Osteoblast (primary cell): Measurements from ENCODE around the gene TAF3. TPM values are rescaled to one million over a fixed set of nuclear protein-coding genes. Genes with fewer than 3 reads are reported as not detected.

Experiments
- DNase-seq: peaks from one replicate; pipeline ENCODE4 v3.0.0; 2011; ENCODE audit warnings: low spot score, mixed read lengths; ENCODE audit not compliant: insufficient read length; ENCODE audit errors: missing footprints
- H2AFZ ChIP-seq: 2 replicates; pipeline ENCODE4 v1.6.0; 2011; ENCODE audit warnings: mild to moderate bottlenecking, low read length
- H3K27ac ChIP-seq: 2 replicates; pipeline ENCODE4 v1.5.1; 2011; ENCODE audit warnings: mild to moderate bottlenecking, low read depth, low read length, moderate library complexity
- H3K27me3 ChIP-seq: 2 replicates; pipeline ENCODE4 v1.6.0; 2012; ENCODE audit warnings: mild to moderate bottlenecking, control low read depth, inconsistent platforms, low read length, moderate library complexity; ENCODE audit not compliant: insufficient read depth
- H3K36me3 ChIP-seq: 2 replicates; pipeline ENCODE4 v1.5.1; 2011; ENCODE audit warnings: mild to moderate bottlenecking, low read length, control low read depth, moderate library complexity; ENCODE audit not compliant: insufficient read depth
- H3K4me1 ChIP-seq: 2 replicates; pipeline ENCODE4 v1.5.1; 2011; ENCODE audit warnings: mild to moderate bottlenecking, low read length, control low read depth, moderate library complexity; ENCODE audit not compliant: insufficient read depth
- H3K4me2 ChIP-seq: 2 replicates; pipeline ENCODE4 v1.6.0; 2011; ENCODE audit warnings: mild to moderate bottlenecking, low read length; ENCODE audit not compliant: insufficient read depth
- H3K4me3 ChIP-seq: fragments of 200-600 bp; sonication (generic); 3 replicates; pipeline ENCODE4 v1.5.1; 2012; ENCODE audit warnings: mild to moderate bottlenecking, low read length, inconsistent platforms; ENCODE audit not compliant: insufficient read depth
- H3K79me2 ChIP-seq: 2 replicates; pipeline ENCODE4 v1.6.0; 2012; ENCODE audit warnings: mild to moderate bottlenecking, low read length, control low read depth, inconsistent platforms; ENCODE audit not compliant: insufficient read depth
- H3K9me3 ChIP-seq: 2 replicates; pipeline ENCODE4 v1.5.1; 2011; ENCODE audit warnings: low read depth, low read length, control low read depth
- H4K20me1 ChIP-seq: 2 replicates; pipeline ENCODE4 v1.6.0; 2012; ENCODE audit warnings: mild to moderate bottlenecking, low read length, control low read depth; ENCODE audit not compliant: insufficient read depth
- total RNA-seq: library from RNA; depleted of rRNA; stranded (reverse); fragments of >200 nt; gene quantifications from 2 replicates; pipeline ENCODE4 v1.2.3, GENCODE V29; 2012
- TF ChIP-seq, protein P1 (sequence below): IDR thresholded peaks from 2 replicates; pipeline ENCODE4 v1.5.1; 2011; ENCODE audit warnings: mild to moderate bottlenecking, low read depth, low read length, moderate library complexity; ENCODE audit errors: extremely low read depth

TAF3 gene
- total RNA-seq, 1 donor = 2.2 TPM

DNA sequence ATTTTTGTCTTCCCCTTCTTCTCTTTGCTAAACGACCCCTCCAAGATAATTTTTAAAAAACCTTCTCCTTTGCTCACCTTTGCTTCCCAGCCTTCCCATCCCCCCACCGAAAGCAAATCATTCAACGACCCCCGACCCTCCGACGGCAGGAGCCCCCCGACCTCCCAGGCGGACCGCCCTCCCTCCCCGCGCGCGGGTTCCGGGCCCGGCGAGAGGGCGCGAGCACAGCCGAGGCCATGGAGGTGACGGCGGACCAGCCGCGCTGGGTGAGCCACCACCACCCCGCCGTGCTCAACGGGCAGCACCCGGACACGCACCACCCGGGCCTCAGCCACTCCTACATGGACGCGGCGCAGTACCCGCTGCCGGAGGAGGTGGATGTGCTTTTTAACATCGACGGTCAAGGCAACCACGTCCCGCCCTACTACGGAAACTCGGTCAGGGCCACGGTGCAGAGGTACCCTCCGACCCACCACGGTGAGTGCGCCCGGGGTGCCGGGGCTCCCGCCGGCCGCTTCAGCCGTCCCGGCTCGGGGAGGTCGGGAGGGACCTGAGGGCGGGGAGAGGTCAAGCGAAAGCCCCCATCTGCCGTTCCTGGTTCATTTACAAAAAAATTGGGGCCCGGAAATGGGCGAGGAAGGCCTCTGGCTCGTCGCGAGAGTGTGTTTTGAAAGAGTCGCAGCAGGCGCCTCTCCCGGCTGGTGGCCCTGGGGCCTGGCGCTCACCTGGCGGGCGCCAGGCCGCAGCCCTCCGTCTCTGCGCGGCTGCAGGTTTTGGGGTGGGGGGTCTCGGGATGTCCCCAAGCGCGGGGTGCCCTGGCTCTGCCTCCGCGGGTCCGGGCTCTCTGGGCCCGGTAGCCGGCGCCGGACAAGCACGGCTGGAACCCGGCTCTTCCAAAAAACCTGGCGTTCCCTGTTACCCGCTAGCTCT lies 237.4 kb downstream of the TAF3 start:
- H3K27ac ChIP-seq = no peak overlapping the region
- no peaks in the 10 kb centered on the region for H4K20me1 ChIP-seq
- no peak overlapping the region for H2AFZ ChIP-seq
- H3K4me2 ChIP-seq = no peak overlapping the region
- no peaks in the 10 kb centered on the region for H3K79me2 ChIP-seq
- TF ChIP-seq, protein P1, sequence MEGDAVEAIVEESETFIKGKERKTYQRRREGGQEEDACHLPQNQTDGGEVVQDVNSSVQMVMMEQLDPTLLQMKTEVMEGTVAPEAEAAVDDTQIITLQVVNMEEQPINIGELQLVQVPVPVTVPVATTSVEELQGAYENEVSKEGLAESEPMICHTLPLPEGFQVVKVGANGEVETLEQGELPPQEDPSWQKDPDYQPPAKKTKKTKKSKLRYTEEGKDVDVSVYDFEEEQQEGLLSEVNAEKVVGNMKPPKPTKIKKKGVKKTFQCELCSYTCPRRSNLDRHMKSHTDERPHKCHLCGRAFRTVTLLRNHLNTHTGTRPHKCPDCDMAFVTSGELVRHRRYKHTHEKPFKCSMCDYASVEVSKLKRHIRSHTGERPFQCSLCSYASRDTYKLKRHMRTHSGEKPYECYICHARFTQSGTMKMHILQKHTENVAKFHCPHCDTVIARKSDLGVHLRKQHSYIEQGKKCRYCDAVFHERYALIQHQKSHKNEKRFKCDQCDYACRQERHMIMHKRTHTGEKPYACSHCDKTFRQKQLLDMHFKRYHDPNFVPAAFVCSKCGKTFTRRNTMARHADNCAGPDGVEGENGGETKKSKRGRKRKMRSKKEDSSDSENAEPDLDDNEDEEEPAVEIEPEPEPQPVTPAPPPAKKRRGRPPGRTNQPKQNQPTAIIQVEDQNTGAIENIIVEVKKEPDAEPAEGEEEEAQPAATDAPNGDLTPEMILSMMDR = no peak
- no peaks in the 10 kb centered on the region for H3K36me3 ChIP-seq
- H3K4me1 ChIP-seq = peaks cover 6% of the 10 kb centered on the region
- no peak overlapping the region for H3K4me3 ChIP-seq
- DNase-seq = peak; percentile 83
- H3K9me3 ChIP-seq = no peaks in the 10 kb centered on the region
- H3K27me3 ChIP-seq = peaks cover 72% of the 10 kb centered on the region

DNA sequence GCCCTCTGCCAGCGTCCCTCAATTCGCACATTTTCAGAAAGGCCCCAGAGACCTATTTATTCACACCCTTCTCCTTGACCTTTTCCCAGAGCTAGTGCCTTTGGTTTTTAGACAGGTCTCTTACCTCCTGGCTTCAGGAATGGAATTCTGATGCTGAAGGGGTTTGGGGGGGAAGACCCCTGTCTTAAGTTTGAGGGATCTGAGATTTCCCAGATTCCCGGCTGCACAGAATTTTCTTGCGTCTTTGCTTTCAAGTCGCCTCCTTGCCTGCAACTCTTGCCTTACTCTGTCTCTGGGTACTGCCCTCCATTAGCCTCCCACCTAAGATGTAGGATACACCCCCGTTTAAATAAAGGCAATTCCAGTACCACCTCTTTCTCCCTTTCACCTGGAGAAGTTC lies 238.1 kb downstream of the TAF3 start:
- no peaks in the 10 kb centered on the region for H3K36me3 ChIP-seq
- no peak overlapping the region for H3K4me3 ChIP-seq
- H3K9me3 ChIP-seq = no peaks in the 10 kb centered on the region
- no peak overlapping the region for H3K27ac ChIP-seq
- H3K79me2 ChIP-seq = no peaks in the 10 kb centered on the region
- H3K4me1 ChIP-seq = peaks cover 6% of the 10 kb centered on the region
- no peak overlapping the region for H3K4me2 ChIP-seq
- TF ChIP-seq, protein P1 = no peak
- no peaks in the 10 kb centered on the region for H4K20me1 ChIP-seq
- H3K27me3 ChIP-seq = peaks cover 66% of the 10 kb centered on the region
- no peak overlapping the region for H2AFZ ChIP-seq
- DNase-seq = peak; percentile 82

DNA sequence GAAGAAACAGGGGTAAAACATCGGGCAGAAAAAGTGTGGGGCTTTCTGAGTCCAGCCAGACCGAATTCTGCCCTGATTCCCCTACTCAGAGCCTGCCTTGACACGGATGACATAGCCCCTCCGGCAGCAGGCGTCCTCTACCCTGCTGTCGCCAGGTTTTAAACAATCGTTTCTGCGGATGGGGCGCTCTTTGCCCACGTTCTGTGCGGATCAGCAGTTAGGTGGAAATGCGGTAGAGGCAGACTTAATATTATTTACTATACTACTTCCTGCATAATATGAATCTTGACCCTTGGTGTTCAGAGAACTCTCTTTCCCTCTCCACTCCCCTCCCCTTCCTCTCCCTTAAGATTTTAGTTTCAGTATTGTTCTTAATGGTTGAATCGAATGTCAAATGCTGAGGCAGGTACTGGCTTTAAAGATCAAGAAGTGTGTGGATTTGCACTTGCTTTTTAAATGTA lies 238.6 kb downstream of the TAF3 start:
- peaks cover 61% of the 10 kb centered on the region for H3K27me3 ChIP-seq

More for the DNA sequence above, 238.6 kb downstream of the TAF3 start:
- H3K36me3 ChIP-seq = no peaks in the 10 kb centered on the region
- TF ChIP-seq, protein P1 = no peak
- no peaks in the 10 kb centered on the region for H3K79me2 ChIP-seq
- no peaks in the 10 kb centered on the region for H4K20me1 ChIP-seq
- no peaks in the 10 kb centered on the region for H3K9me3 ChIP-seq
- peaks cover 6% of the 10 kb centered on the region for H3K4me1 ChIP-seq
- H3K4me2 ChIP-seq = no peak overlapping the region
- peak; percentile 75 for DNase-seq
- no peak overlapping the region for H2AFZ ChIP-seq
- H3K4me3 ChIP-seq = no peak overlapping the region
- no peak overlapping the region for H3K27ac ChIP-seq
